Measurements from ENCODE around the gene RAI14.
"Not testable (repeated sequence)": the region's sequence is repeated elsewhere in the genome, so short reads cannot be mapped to it uniquely, and the experiment has no call there.

RAI14 gene

GRCh38 chr5:34755926-34756325 lies 99.8 kb downstream of the RAI14 start:
- Histone ChIP-seq H3K79me2 (ENCODE audit: low read length) (no peaks in the 10 kb centered on the region), H3K9ac (ENCODE audit: low read length) (no peak overlapping the region), H3K36me3 (replicated peaks; ENCODE audit: low read depth, low read length) (peaks cover 14% of the 10 kb centered on the region), H3K27ac (ENCODE audit: low read length) (no peak overlapping the region), H4K20me1 (ENCODE audit: insufficient read depth, low read length) (no peaks in the 10 kb centered on the region), H3K4me2 (ENCODE audit: low read length) (no peak overlapping the region), H3K9me3 (ENCODE audit: insufficient read depth, low read length) (no peaks in the 10 kb centered on the region), H3K27me3 (ENCODE audit: low read depth, low read length) (no peaks in the 10 kb centered on the region), H3K4me1 (ENCODE audit: low read length) (no peaks in the 10 kb centered on the region), H2AFZ (ENCODE audit: low read depth, low read length) (no peak overlapping the region), H3K4me3 (ENCODE audit: low read length) (no peak overlapping the region)
- TF ChIP-seq CTCF (IDR thresholded peaks at IDR 0.05; ENCODE audit: low read depth, low read length) (no peak), EZH2phosphoT487 (IDR thresholded peaks at IDR 0.05; ENCODE audit: low read depth) (no peak)

GRCh38 chr5:34756781-34757624 lies 100.9 kb downstream of the RAI14 start:
- no peaks in the 10 kb centered on the region for H4K20me1 ChIP-seq (ENCODE audit: insufficient read depth, low read length)

GRCh38 chr5:34758514-34758913 lies 102.4 kb downstream of the RAI14 start:
- Histone ChIP-seq H3K4me1 (ENCODE audit: low read length) (no peaks in the 10 kb centered on the region), H3K36me3 (replicated peaks; ENCODE audit: low read depth, low read length) (peaks cover 31% of the 10 kb centered on the region), H3K4me2 (ENCODE audit: low read length) (no peak overlapping the region), H2AFZ (ENCODE audit: low read depth, low read length) (no peak overlapping the region), H4K20me1 (ENCODE audit: insufficient read depth, low read length) (no peaks in the 10 kb centered on the region), H3K9me3 (ENCODE audit: insufficient read depth, low read length) (no peaks in the 10 kb centered on the region), H3K79me2 (ENCODE audit: low read length) (no peaks in the 10 kb centered on the region), H3K9ac (ENCODE audit: low read length) (no peak overlapping the region), H3K27me3 (ENCODE audit: low read depth, low read length) (no peaks in the 10 kb centered on the region), H3K27ac (ENCODE audit: low read length) (no peak overlapping the region), H3K4me3 (ENCODE audit: low read length) (no peak overlapping the region)
- TF ChIP-seq EZH2phosphoT487 (IDR thresholded peaks at IDR 0.05; ENCODE audit: low read depth): no peak
- TF ChIP-seq CTCF (IDR thresholded peaks at IDR 0.05; ENCODE audit: low read depth, low read length): no peak

More at GRCh38 chr5:34756781-34757624, 100.9 kb downstream of the RAI14 start:
- no peak overlapping the region for H3K9ac ChIP-seq (ENCODE audit: low read length)
- peaks cover 16% of the 10 kb centered on the region for H3K36me3 ChIP-seq (replicated peaks; ENCODE audit: low read depth, low read length)
- no peak overlapping the region for H3K27ac ChIP-seq (ENCODE audit: low read length)
- H3K4me2 ChIP-seq (ENCODE audit: low read length): no peak overlapping the region
- no peak overlapping the region for H3K4me3 ChIP-seq (ENCODE audit: low read length)
- H3K79me2 ChIP-seq (ENCODE audit: low read length): no peaks in the 10 kb centered on the region
- TF ChIP-seq EZH2phosphoT487 (IDR thresholded peaks at IDR 0.05; ENCODE audit: low read depth) (no peak), CTCF (IDR thresholded peaks at IDR 0.05; ENCODE audit: low read depth, low read length) (no peak)
- no peak overlapping the region for H2AFZ ChIP-seq (ENCODE audit: low read depth, low read length)
- no peaks in the 10 kb centered on the region for H3K9me3 ChIP-seq (ENCODE audit: insufficient read depth, low read length)
- no peaks in the 10 kb centered on the region for H3K4me1 ChIP-seq (ENCODE audit: low read length)
- H3K27me3 ChIP-seq (ENCODE audit: low read depth, low read length): no peaks in the 10 kb centered on the region

- H3K27me3 ChIP-seq (ENCODE audit: low read depth, low read length); H3K27ac ChIP-seq (ENCODE audit: low read length); H3K9me3 ChIP-seq (ENCODE audit: insufficient read depth, low read length); H2AFZ ChIP-seq (ENCODE audit: low read depth, low read length); H3K4me1 ChIP-seq (ENCODE audit: low read length); H4K20me1 ChIP-seq (ENCODE audit: insufficient read depth, low read length); H3K4me3 ChIP-seq (ENCODE audit: low read length); H3K79me2 ChIP-seq (ENCODE audit: low read length); H3K4me2 ChIP-seq (ENCODE audit: low read length); H3K9ac ChIP-seq (ENCODE audit: low read length): not testable (repeated sequence)
- H3K36me3 ChIP-seq (replicated peaks; ENCODE audit: low read depth, low read length): peaks cover 36% of the 10 kb centered on the region
Measured at GRCh38 chr5:34759213-34759612, 103.1 kb downstream of the RAI14 start.

Data from OCI-LY3 (cell line).